Effector memory CD4-positive, alpha-beta T cell (primary cell): ENCODE results near the gene MANEA.
A peak's percentile ranks its signal among the peaks of the same experiment; 100 is the strongest.

Experiments used
- DNase-seq, 3 donors: peaks; one replicate each; pipeline ENCODE4 v3.0.0-alpha.2; 2020
- H3K27ac ChIP-seq: 2 replicates; pipeline ENCODE4 v1.7.0; 2013; ENCODE audit warnings: mild to moderate bottlenecking, low read length, moderate library complexity; ENCODE audit not compliant: insufficient read depth, poor library complexity, severe bottlenecking
- H3K27me3 ChIP-seq: replicated peaks from 2 replicates; pipeline ENCODE4 v1.7.0; 2013; ENCODE audit warnings: mild to moderate bottlenecking, low read length; ENCODE audit not compliant: insufficient read depth, control insufficient read depth, poor library complexity, severe bottlenecking
- H3K36me3 ChIP-seq: 2 replicates; pipeline ENCODE4 v1.7.0; 2013; ENCODE audit warnings: mild to moderate bottlenecking, low read length, moderate library complexity; ENCODE audit not compliant: control insufficient read depth, insufficient read depth
- H3K4me1 ChIP-seq: 2 replicates; pipeline ENCODE4 v1.7.0; 2013; ENCODE audit warnings: low read length, mild to moderate bottlenecking; ENCODE audit not compliant: control insufficient read depth, insufficient read depth, poor library complexity, severe bottlenecking
- H3K4me3 ChIP-seq: 2 replicates; pipeline ENCODE4 v1.7.0; 2013; ENCODE audit warnings: low read length, low read depth, mild to moderate bottlenecking; ENCODE audit not compliant: insufficient read depth, poor library complexity, severe bottlenecking
- H3K9me3 ChIP-seq: 2 replicates; pipeline ENCODE4 v1.7.0; 2013; ENCODE audit warnings: mild to moderate bottlenecking, low read length, moderate library complexity; ENCODE audit not compliant: control insufficient read depth
- total RNA-seq, 3 donors: gene quantifications; one replicate each; lab custom pipeline; 2026; lab: John Stamatoyannopoulos, UW

The MANEA gene
- total RNA-seq = 12.2 to 14.7 (median 12.6) reads per million in 3 donors

GRCh38 chr6:95577304-95578105, at the start of gene MANEA:
MANEA (plus strand) TSS chr6:95577535; CDS start chr6:95586440, 8,905 bp downstream.
- Histone ChIP-seq H3K9me3 (no peaks in the 10 kb centered on the region), H3K27me3 (no peaks in the 10 kb centered on the region), H3K36me3 (no peaks in the 10 kb centered on the region), H3K4me1 (peaks cover 8% of the 10 kb centered on the region), H3K4me3 (peak within 1 kb of the TSS; percentile 56), H3K27ac (peak within 1 kb of the TSS; percentile 74)
- peak; percentile 75 to 79 (median 76) for DNase-seq

- DNase-seq = no peak
- Histone ChIP-seq H3K27ac (no peak overlapping the region), H3K9me3 (no peaks in the 10 kb centered on the region), H3K36me3 (no peaks in the 10 kb centered on the region), H3K4me1 (no peaks in the 10 kb centered on the region), H3K4me3 (no peak overlapping the region), H3K27me3 (no peaks in the 10 kb centered on the region)
Observed at GRCh38 chr6:95529762-95530161, 47.6 kb upstream of the MANEA start.

GRCh38 chr6:95530176-95530819, 47.0 kb upstream of the MANEA start:
- Histone ChIP-seq H3K9me3 (no peaks in the 10 kb centered on the region), H3K4me3 (no peak overlapping the region), H3K36me3 (no peaks in the 10 kb centered on the region), H3K27ac (no peak overlapping the region), H3K27me3 (no peaks in the 10 kb centered on the region), H3K4me1 (no peaks in the 10 kb centered on the region)
- no peak for DNase-seq

- no peaks in the 10 kb centered on the region for H3K36me3 ChIP-seq
- no peaks in the 10 kb centered on the region for H3K27me3 ChIP-seq
- H3K9me3 ChIP-seq = no peaks in the 10 kb centered on the region
- H3K4me3 ChIP-seq = no peak overlapping the region
- H3K27ac ChIP-seq = no peak overlapping the region
- no peaks in the 10 kb centered on the region for H3K4me1 ChIP-seq
- DNase-seq = no peak
Observed at GRCh38 chr6:95543798-95544197, 33.5 kb upstream of the MANEA start.

- no peaks in the 10 kb centered on the region for H3K36me3 ChIP-seq
- H3K9me3 ChIP-seq = no peaks in the 10 kb centered on the region
- H3K27ac ChIP-seq = no peak overlapping the region
- no peak overlapping the region for H3K4me3 ChIP-seq
- no peak for DNase-seq
- H3K4me1 ChIP-seq = no peaks in the 10 kb centered on the region
- H3K27me3 ChIP-seq = no peaks in the 10 kb centered on the region
Observed at GRCh38 chr6:95544517-95545225, 32.7 kb upstream of the MANEA start.

- Histone ChIP-seq H3K27me3 (no peaks in the 10 kb centered on the region), H3K9me3 (no peaks in the 10 kb centered on the region), H3K36me3 (no peaks in the 10 kb centered on the region), H3K4me3 (no peak overlapping the region), H3K4me1 (no peaks in the 10 kb centered on the region), H3K27ac (no peak overlapping the region)
- no peak for DNase-seq
Observed at GRCh38 chr6:95545226-95545625, 32.1 kb upstream of the MANEA start.

- no peak for DNase-seq
- no peak overlapping the region for H3K27ac ChIP-seq
- H3K4me1 ChIP-seq = no peaks in the 10 kb centered on the region
- H3K4me3 ChIP-seq = no peak overlapping the region
- no peaks in the 10 kb centered on the region for H3K27me3 ChIP-seq
- no peaks in the 10 kb centered on the region for H3K36me3 ChIP-seq
- H3K9me3 ChIP-seq = no peaks in the 10 kb centered on the region
Observed at GRCh38 chr6:95545686-95546085, 31.6 kb upstream of the MANEA start.

- Histone ChIP-seq H3K4me1 (no peaks in the 10 kb centered on the region), H3K27me3 (no peaks in the 10 kb centered on the region), H3K36me3 (no peaks in the 10 kb centered on the region), H3K27ac (no peak overlapping the region), H3K9me3 (no peaks in the 10 kb centered on the region), H3K4me3 (no peak overlapping the region)
- DNase-seq = no peak
Observed at GRCh38 chr6:95546148-95546547, 31.2 kb upstream of the MANEA start.

- Histone ChIP-seq H3K9me3 (no peaks in the 10 kb centered on the region), H3K27me3 (no peaks in the 10 kb centered on the region), H3K4me3 (no peak overlapping the region), H3K27ac (no peak overlapping the region), H3K4me1 (no peaks in the 10 kb centered on the region), H3K36me3 (no peaks in the 10 kb centered on the region)
- DNase-seq = no peak
Observed at GRCh38 chr6:95547043-95547442, 30.3 kb upstream of the MANEA start.
